CD14-positive monocyte (primary cell): Measurements from ENCODE around the gene ZNF101. TPM values are rescaled to one million over a fixed set of nuclear protein-coding genes. Genes with fewer than 3 reads are reported as not detected.
A peak's percentile ranks its signal among the peaks of the same experiment; 100 is the strongest.

Experiments used
- DNase-seq, 3 donors: peaks; one replicate each; pipeline ENCODE4 v3.0.0-alpha.2; 2011 to 2022
- H2AFZ ChIP-seq: 2 replicates; pipeline ENCODE4 v1.6.0; 2012; ENCODE audit warnings: mild to moderate bottlenecking, low read depth, low read length, inconsistent platforms; ENCODE audit not compliant: insufficient read depth, poor library complexity, severe bottlenecking
- H3K27ac ChIP-seq, 2 donors: 1 replicate in 1 of 2; 2 replicates in 1 of 2; pipeline ENCODE4 v1.5.1; 2012 to 2013; ENCODE audit warnings: low read length in 2 of 2, control low read depth in 1 of 2, inconsistent platforms in 1 of 2, low read depth in 1 of 2, mild to moderate bottlenecking in 1 of 2
- H3K27me3 ChIP-seq, 2 donors: one replicate each; pipeline versions ENCODE4 v1.6.0 to v1.6.1; 2011 to 2013; ENCODE audit warnings: low read length in 2 of 2; ENCODE audit not compliant: control insufficient read depth in 2 of 2, insufficient read depth in 2 of 2
- H3K36me3 ChIP-seq, 2 donors: replicated peaks in 1 of 2; 1 replicate in 1 of 2; 2 replicates in 1 of 2; pipeline versions ENCODE4 v1.5.1 to v1.6.1; 2012 to 2013; ENCODE audit warnings: low read length in 2 of 2, control low read depth in 1 of 2, inconsistent platforms in 1 of 2, mild to moderate bottlenecking in 1 of 2; ENCODE audit not compliant: insufficient read depth in 2 of 2, control insufficient read depth in 1 of 2
- H3K4me1 ChIP-seq, 2 donors: 1 replicate in 1 of 2; 2 replicates in 1 of 2; pipeline versions ENCODE4 v1.5.1 to v1.6.1; 2012 to 2013; ENCODE audit warnings: low read length in 2 of 2, control low read depth in 1 of 2, inconsistent platforms in 1 of 2, mild to moderate bottlenecking in 1 of 2, moderate library complexity in 1 of 2; ENCODE audit not compliant: insufficient read depth in 2 of 2, control insufficient read depth in 1 of 2
- H3K4me2 ChIP-seq: replicated peaks from 2 replicates; pipeline ENCODE3; 2012; ENCODE audit warnings: low read length, moderate library complexity, mild to moderate bottlenecking; ENCODE audit not compliant: poor library complexity, severe bottlenecking; ENCODE audit errors: extremely low read depth
- H3K4me3 ChIP-seq, 3 experiments: fragments of 200-600 bp in 1 of 3; sonication (generic) in 1 of 3; replicated peaks in 1 of 3; 1 replicate in 2 of 3; 2 replicates in 1 of 3; pipeline ENCODE4 v1.5.1; 2011 to 2013; ENCODE audit warnings: low read length in 3 of 3, mild to moderate bottlenecking in 3 of 3, control low read depth in 2 of 3, low read depth in 2 of 3, inconsistent platforms in 1 of 3, moderate library complexity in 1 of 3
- H3K79me2 ChIP-seq: 2 replicates; pipeline ENCODE4 v1.6.0; 2012; ENCODE audit warnings: mild to moderate bottlenecking, control low read depth, inconsistent platforms, low read length, moderate library complexity; ENCODE audit not compliant: insufficient read depth
- H3K9ac ChIP-seq: 2 replicates; pipeline ENCODE4 v1.6.0; 2017; ENCODE audit warnings: low read length, mild to moderate bottlenecking; ENCODE audit not compliant: insufficient read depth, poor library complexity, severe bottlenecking
- H3K9me3 ChIP-seq, 2 donors: replicated peaks in 1 of 2; 1 replicate in 1 of 2; 2 replicates in 1 of 2; pipeline versions ENCODE4 v1.5.1 to v1.6.1; 2012 to 2013; ENCODE audit warnings: low read length in 2 of 2, control low read depth in 1 of 2; ENCODE audit not compliant: control insufficient read depth in 1 of 2, insufficient read depth in 1 of 2
- H4K20me1 ChIP-seq: 2 replicates; pipeline ENCODE4 v1.6.0; 2012; ENCODE audit warnings: mild to moderate bottlenecking, low read length, control low read depth, moderate library complexity; ENCODE audit not compliant: insufficient read depth
- H3K27ac Mint-ChIP-seq, 7 donors: one replicate each; pipeline ENCODE4 v1.8.0; 2020; ENCODE audit warnings: mild to moderate bottlenecking in 7 of 7, mixed read lengths in 7 of 7, moderate library complexity in 6 of 7, inconsistent platforms in 2 of 7
- H3K27me3 Mint-ChIP-seq, 3 donors: one replicate each; pipeline ENCODE4 v1.8.0; 2021 to 2022; ENCODE audit warnings: low read depth in 3 of 3, mild to moderate bottlenecking in 3 of 3, mixed read lengths in 3 of 3, moderate library complexity in 3 of 3, inconsistent platforms in 1 of 3
- H3K36me3 Mint-ChIP-seq, 2 donors: one replicate each; pipeline ENCODE4 v1.8.0; 2020; ENCODE audit warnings: mixed read lengths in 2 of 2, inconsistent platforms in 1 of 2, mild to moderate bottlenecking in 1 of 2
- H3K4me1 Mint-ChIP-seq: one replicate; pipeline ENCODE4 v1.8.0; 2020; ENCODE audit warnings: mild to moderate bottlenecking, mixed read lengths
- H3K4me3 Mint-ChIP-seq, 2 donors: one replicate each; pipeline ENCODE4 v1.8.0; 2020; ENCODE audit warnings: mild to moderate bottlenecking in 2 of 2, mixed read lengths in 2 of 2, moderate library complexity in 1 of 2
- H3K9me3 Mint-ChIP-seq, 7 donors: one replicate each; pipeline ENCODE4 v1.8.0; 2020 to 2022; ENCODE audit warnings: mixed read lengths in 7 of 7, mild to moderate bottlenecking in 6 of 7, moderate library complexity in 6 of 7, inconsistent platforms in 2 of 7
- CTCF ChIP-seq: fragments of 200-600 bp; IDR thresholded peaks from one replicate; pipeline ENCODE4 v1.8.0; 2022; ENCODE audit warnings: antibody characterized with exemption, mild to moderate bottlenecking
- WGBS: methylation state at CpG from one replicate; pipeline ENCODE4 v1.1.5; 2013; ENCODE audit warnings: missing lambda C conversion rate; ENCODE audit not compliant: insufficient coverage; 5-methylcytosine and 5-hydroxymethylcytosine counted together
- intact Hi-C, 2 donors: fragments of 100-400 bp; cut with micrococcal nuclease; formaldehyde crosslinking; loops; one replicate each; pipeline versions ENCODE4 v1.15.0 to v1.15.1; 2023
- polyA plus RNA-seq, 3 donors: library from polyadenylated mRNA; depleted of rRNA in 1 of 3; unstranded in 2 of 3; stranded (reverse) in 1 of 3; fragments of 300-500 nt in 2 of 3; fragments of >200 nt in 1 of 3; fragmentation: Illumina TruSeq in 2 of 3; gene quantifications; 1 replicate in 2 of 3; 2 replicates in 1 of 3; pipeline ENCODE4 v1.2.3, GENCODE V29; 2012 to 2021

ZNF101 gene
- polyA plus RNA-seq, 3 donors: 4.5 to 8.4 (median 5.5) TPM

GRCh38 chr19:19623383-19623782 is 45.3 kb upstream of the ZNF101 start:
- peaks cover 11 to 12% of the 10 kb centered on the region in 2 donors for H3K36me3 ChIP-seq
- H3K4me1 Mint-ChIP-seq: peaks cover 26% of the 10 kb centered on the region
- no peaks in the 10 kb centered on the region for H3K9me3 ChIP-seq
- H3K27me3 Mint-ChIP-seq: peaks cover 3 to 12% (median 8%) of the 10 kb centered on the region in 3 donors
- no peak overlapping the region for H3K4me2 ChIP-seq
- H3K27me3 ChIP-seq: no peaks in the 10 kb centered on the region
- H3K27ac ChIP-seq: no peak overlapping the region
- H4K20me1 ChIP-seq: peaks cover 8% of the 10 kb centered on the region
- DNase-seq: no peak
- H2AFZ ChIP-seq: no peak overlapping the region
- no peak overlapping the region for H3K9ac ChIP-seq
- intact Hi-C loops: no loop called here
- peak overlapping the region in 1 of 7 donors; percentile 51 for H3K27ac Mint-ChIP-seq
- no peak overlapping the region for H3K4me3 ChIP-seq
- 100% methylated on average over 1 of the region's 5 CpGs for WGBS
- no peak overlapping the region for H3K4me3 Mint-ChIP-seq
- H3K36me3 Mint-ChIP-seq: peaks cover 19 to 28% of the 10 kb centered on the region in 2 donors
- TF ChIP-seq CTCF: no peak
- peaks cover 16 to 27% of the 10 kb centered on the region in 2 donors for H3K4me1 ChIP-seq
- H3K79me2 ChIP-seq: no peaks in the 10 kb centered on the region
- H3K9me3 Mint-ChIP-seq: peaks cover 0 to 3% (median 0%) of the 10 kb centered on the region in 7 donors

GRCh38 chr19:19624032-19624570 is 44.5 kb upstream of the ZNF101 start:
- peaks cover 0 to 3% (median 2%) of the 10 kb centered on the region in 7 donors for H3K9me3 Mint-ChIP-seq
- DNase-seq: no peak
- H3K9ac ChIP-seq: no peak overlapping the region

More at GRCh38 chr19:19624032-19624570, 44.5 kb upstream of the ZNF101 start:
- no peaks in the 10 kb centered on the region for H3K79me2 ChIP-seq
- H3K36me3 Mint-ChIP-seq: peaks cover 22 to 30% of the 10 kb centered on the region in 2 donors
- WGBS: 96% methylated on average over 19 of the region's 19 CpGs
- peaks cover 24% of the 10 kb centered on the region for H3K4me1 Mint-ChIP-seq
- H3K4me3 ChIP-seq: no peak overlapping the region
- H3K27ac Mint-ChIP-seq: peak overlapping the region in 1 of 7 donors; percentile 50
- no peak overlapping the region for H3K4me2 ChIP-seq
- H3K27ac ChIP-seq: no peak overlapping the region
- no peaks in the 10 kb centered on the region for H3K27me3 ChIP-seq
- TF ChIP-seq CTCF: no peak
- H3K36me3 ChIP-seq: peaks cover 11 to 12% of the 10 kb centered on the region in 2 donors
- intact Hi-C loops: no loop called here
- H2AFZ ChIP-seq: no peak overlapping the region
- H3K9me3 ChIP-seq: no peaks in the 10 kb centered on the region
- peaks cover 15% of the 10 kb centered on the region for H4K20me1 ChIP-seq
- no peak overlapping the region for H3K4me3 Mint-ChIP-seq
- H3K27me3 Mint-ChIP-seq: peaks cover 4 to 17% (median 14%) of the 10 kb centered on the region in 3 donors
- peaks cover 19 to 27% of the 10 kb centered on the region in 2 donors for H3K4me1 ChIP-seq
